Panc1 (cell line): ENCODE results near the gene MDM2. TPM values are rescaled to one million over a fixed set of nuclear protein-coding genes. Genes with fewer than 3 reads are reported as not detected.

Experiments
- ATAC-seq: fragments of 200-7000 bp; cut with Tn5 transposase; 2 replicates; pipeline ENCODE4 v1.9.1; 2020; ENCODE audit warnings: mild to moderate bottlenecking, moderate library complexity
- BruUV-seq: library from RNA; stranded (reverse); fragments of 400-500 nt; replicated peaks from 2 replicates; lab custom pipeline; 2021; lab: Mats Ljungman, UMichigan
- CTCF ChIA-PET: fragments of 300-600 bp; sonication (Branson Sonifier 250); formaldehyde crosslinking; loops from one replicate; lab custom pipeline; 2022; ENCODE audit warnings: antibody characterized with exemption; lab: Charles Lee
- POLR2A ChIA-PET: fragments of 300-600 bp; sonication (Branson Sonifier 250); formaldehyde crosslinking; loops from one replicate; lab custom pipeline; 2022; ENCODE audit warnings: antibody characterized with exemption; lab: Charles Lee
- DNase-seq: peaks from one replicate; pipeline ENCODE4 v3.0.0-alpha.2; 2010; ENCODE audit warnings: low read depth, low spot score
- H3K27ac ChIP-seq: 2 replicates; pipeline ENCODE4 v1.5.1; 2011; ENCODE audit warnings: mild to moderate bottlenecking, low read length, inconsistent platforms
- H3K27me3 ChIP-seq: fragments of 200-500 bp; sonication (Bioruptor generic); 2 replicates; pipeline ENCODE4 v1.6.0; 2014; ENCODE audit warnings: low read length, inconsistent platforms; ENCODE audit not compliant: control insufficient read depth, insufficient read depth
- H3K36me3 ChIP-seq: fragments of 200-500 bp; sonication (Bioruptor generic); 2 replicates; pipeline ENCODE4 v1.5.1; 2014; ENCODE audit warnings: inconsistent platforms, mild to moderate bottlenecking, low read length, moderate library complexity; ENCODE audit not compliant: control insufficient read depth, insufficient read depth
- H3K4me1 ChIP-seq: 2 replicates; pipeline ENCODE4 v1.5.1; 2011; ENCODE audit warnings: inconsistent platforms, mild to moderate bottlenecking, low read length, moderate library complexity; ENCODE audit not compliant: control insufficient read depth, insufficient read depth
- H3K4me3 ChIP-seq, 2 experiments: 2 replicates each; pipeline ENCODE4 v1.5.1; 2011 to 2012; ENCODE audit warnings: low read depth in 2 of 2, low read length in 2 of 2, mild to moderate bottlenecking in 2 of 2, inconsistent platforms in 1 of 2, moderate library complexity in 1 of 2
- H3K9me3 ChIP-seq: fragments of 200-500 bp; sonication (Bioruptor generic); 2 replicates; pipeline ENCODE4 v1.5.1; 2014; ENCODE audit warnings: low read depth, mild to moderate bottlenecking, inconsistent platforms, low read length, moderate library complexity; ENCODE audit not compliant: control insufficient read depth, insufficient read depth
- CTCF ChIP-seq: fragments of 450-650 bp; IDR thresholded peaks from 2 replicates; pipeline ENCODE4 v1.5.1; 2017; ENCODE audit warnings: mild to moderate bottlenecking
- POLR2AphosphoS5 ChIP-seq: IDR thresholded peaks from 2 replicates; pipeline ENCODE4 v1.6.1; 2012; ENCODE audit warnings: mild to moderate bottlenecking, low read depth, low read length, moderate library complexity
- REST ChIP-seq, 2 experiments: IDR thresholded peaks; 2 replicates each; pipeline ENCODE4 v1.6.1; 2011 to 2012; ENCODE audit warnings: low read depth in 2 of 2, control low read depth in 1 of 2, low read length in 1 of 2, mild to moderate bottlenecking in 1 of 2, moderate library complexity in 1 of 2; ENCODE audit not compliant: insufficient read depth in 1 of 2
- SIN3A ChIP-seq: IDR thresholded peaks from 2 replicates; pipeline ENCODE4 v1.6.1; 2012; ENCODE audit warnings: low read depth, mild to moderate bottlenecking, low read length, moderate library complexity, borderline replicate concordance; ENCODE audit not compliant: insufficient read depth
- TCF7L2 ChIP-seq: IDR thresholded peaks from 2 replicates; pipeline ENCODE4 v1.6.1; 2011; ENCODE audit warnings: mild to moderate bottlenecking, low read depth, low read length, inconsistent platforms
- in situ Hi-C: cut with HindIII; loops from 2 replicates; pipeline ENCODE4 v1.10.0; 2016; ENCODE audit warnings: low sequenced_read_pairs, low pct_unique_long_range_greater_than_20kb
- intact Hi-C: fragments of 100-400 bp; cut with micrococcal nuclease; formaldehyde crosslinking; loops from one replicate; pipeline ENCODE4 v1.10.0; 2022; ENCODE audit not compliant: unreplicated experiment
- total RNA-seq: library from RNA; stranded (reverse); gene quantifications from one replicate; pipeline ENCODE4 v1.2.1, GENCODE V29; 2021; ENCODE audit not compliant: unreplicated experiment

MDM2 gene
- total RNA-seq, 1 experiment from 2014 or later: 101 TPM

- no peak for DNase-seq
- H3K27me3 ChIP-seq: no peaks in the 10 kb centered on the region
- CTCF ChIA-PET: no interaction called here
- H3K9me3 ChIP-seq: no peaks in the 10 kb centered on the region
- intact Hi-C loops: no loop called here
- peaks cover 6% of the 10 kb centered on the region; the same call in 1 of the 2 replicates for H3K4me1 ChIP-seq
- BruUV-seq: no TSS peak
- no peak overlapping the region for H3K27ac ChIP-seq
- TF ChIP-seq SIN3A (no peak), POLR2AphosphoS5 (no peak), CTCF (no peak), TCF7L2 (no peak), REST (IDR thresholded peaks at IDR 0.05; ENCODE audit: insufficient read depth in 1 of 2, low read depth in 2 of 2, low read length in 1 of 2) (no peak)
- ATAC-seq: no peak
- peaks cover 2% of the 10 kb centered on the region; the same call in 1 of the 2 replicates for H3K36me3 ChIP-seq
- H3K4me3 ChIP-seq: no peak overlapping the region
- POLR2A ChIA-PET: interaction anchor here (0.6 kb wide), 1 partner anchor 134 kb away, joined by 7 read pairs; no protein-coding TSS in a partner anchor
- in situ Hi-C loops: no loop called here
Observed at GRCh38 chr12:68803948-68804656, 3.9 kb upstream of the MDM2 start.

GRCh38 chr12:68804657-68805591, 3.1 kb upstream of the MDM2 start:
- peak overlapping the region; percentile 94; the same call in 1 of the 2 replicates for H3K27ac ChIP-seq
- H3K4me1 ChIP-seq: peaks cover 6% of the 10 kb centered on the region; the same call in 1 of the 2 replicates
- H3K4me3 ChIP-seq: no peak overlapping the region
- in situ Hi-C loops (no loop called here), intact Hi-C loops (no loop called here)
- ChIA-PET CTCF (no interaction called here), POLR2A (no interaction called here)
- ATAC-seq (no peak), DNase-seq (no peak)
- no peaks in the 10 kb centered on the region for H3K9me3 ChIP-seq
- BruUV-seq: no TSS peak
- H3K27me3 ChIP-seq: no peaks in the 10 kb centered on the region
- peaks cover 9% of the 10 kb centered on the region for H3K36me3 ChIP-seq
- TF ChIP-seq SIN3A (no peak), POLR2AphosphoS5 (no peak), TCF7L2 (no peak), REST (IDR thresholded peaks at IDR 0.05; ENCODE audit: insufficient read depth in 1 of 2, low read depth in 2 of 2, low read length in 1 of 2) (no peak), CTCF (no peak)
